NCI-H2081 (cell line): ENCODE results near the gene S1PR2.

ENCODE experiments used
- DNase-seq, 2 experiments: peaks; one replicate each; lab custom pipeline; 2025; lab: John Stamatoyannopoulos, UW

Gene S1PR2, protein sequence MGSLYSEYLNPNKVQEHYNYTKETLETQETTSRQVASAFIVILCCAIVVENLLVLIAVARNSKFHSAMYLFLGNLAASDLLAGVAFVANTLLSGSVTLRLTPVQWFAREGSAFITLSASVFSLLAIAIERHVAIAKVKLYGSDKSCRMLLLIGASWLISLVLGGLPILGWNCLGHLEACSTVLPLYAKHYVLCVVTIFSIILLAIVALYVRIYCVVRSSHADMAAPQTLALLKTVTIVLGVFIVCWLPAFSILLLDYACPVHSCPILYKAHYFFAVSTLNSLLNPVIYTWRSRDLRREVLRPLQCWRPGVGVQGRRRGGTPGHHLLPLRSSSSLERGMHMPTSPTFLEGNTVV

DNA sequence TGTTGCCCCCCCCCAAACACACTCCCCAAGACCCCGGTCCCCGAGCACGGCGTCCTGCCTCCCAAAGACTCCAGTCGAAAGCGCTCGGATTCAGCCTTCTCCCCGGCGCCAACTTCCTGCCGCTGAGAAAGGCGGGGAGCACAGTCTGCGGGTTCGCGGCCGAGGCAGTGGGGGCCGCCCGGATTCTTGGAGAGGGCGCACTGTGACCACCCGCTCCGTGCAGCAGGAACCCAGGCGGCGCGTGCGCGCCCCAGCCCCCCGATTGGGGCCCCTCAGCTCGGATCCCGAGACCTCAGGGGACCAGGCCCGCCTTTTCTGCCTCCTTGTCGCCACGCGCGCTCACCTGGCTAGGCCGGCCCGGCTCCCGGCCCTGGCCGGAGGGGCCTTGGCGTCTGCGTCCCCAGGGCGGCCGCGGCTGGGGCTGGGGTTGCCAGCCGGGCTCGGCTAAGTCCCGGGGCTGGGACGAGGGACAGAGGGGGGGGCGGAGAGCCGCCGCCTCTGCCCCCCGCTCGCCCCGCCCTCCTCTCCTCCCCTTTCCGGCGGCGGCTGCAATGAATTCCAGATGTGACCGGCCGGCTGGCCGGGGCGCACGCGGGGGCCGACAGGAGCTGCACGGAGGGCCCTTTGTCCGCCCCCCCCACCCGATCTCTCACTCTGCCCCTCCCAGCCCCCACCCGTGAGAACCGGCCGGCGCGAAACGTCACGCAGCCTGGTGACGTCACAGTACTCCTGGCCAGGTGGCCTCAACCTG, at the start of gene S1PR2:
Gene S1PR2 (minus strand): TSS at position 471 of the 751 bp plus-strand sequence. CDS start 6,426 bp downstream, outside the sequence.
- peak; percentile 55 to 66 for DNase-seq

DNA sequence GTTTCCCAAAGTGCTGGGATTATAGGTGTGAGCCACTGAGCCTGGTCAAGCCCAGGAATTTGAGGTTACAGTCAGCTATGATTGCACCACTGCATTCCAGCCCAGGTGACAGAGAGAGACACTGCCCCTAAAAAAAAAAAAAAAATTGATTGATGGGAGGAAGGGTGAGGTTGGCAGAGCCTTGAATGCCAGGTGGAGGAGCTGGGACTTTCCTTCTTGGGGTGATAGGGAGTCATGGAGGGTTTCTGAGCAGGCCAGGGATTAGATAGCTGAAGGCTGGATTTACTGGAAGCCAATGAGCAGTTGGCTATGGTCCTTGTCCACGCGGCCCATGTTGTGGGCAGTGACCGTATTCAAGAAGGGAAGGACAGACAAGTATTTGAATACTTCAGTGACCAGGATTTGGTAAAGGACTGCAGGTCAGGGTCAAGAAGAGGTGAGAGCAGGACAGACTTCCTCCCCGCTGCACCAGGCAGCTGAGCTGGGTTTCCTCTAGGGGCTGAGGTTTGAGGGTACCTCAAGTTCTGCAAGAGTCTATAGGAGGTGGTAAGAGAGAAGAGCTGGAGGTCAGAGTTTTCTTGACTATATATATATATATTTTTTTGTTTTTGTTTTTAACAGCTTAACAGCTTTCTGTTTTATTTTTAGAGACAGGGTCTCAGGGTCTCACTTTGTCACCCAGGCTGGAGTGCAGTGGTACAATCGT, 48.8 kb upstream of the S1PR2 start:
- DNase-seq, result no peak

DNA sequence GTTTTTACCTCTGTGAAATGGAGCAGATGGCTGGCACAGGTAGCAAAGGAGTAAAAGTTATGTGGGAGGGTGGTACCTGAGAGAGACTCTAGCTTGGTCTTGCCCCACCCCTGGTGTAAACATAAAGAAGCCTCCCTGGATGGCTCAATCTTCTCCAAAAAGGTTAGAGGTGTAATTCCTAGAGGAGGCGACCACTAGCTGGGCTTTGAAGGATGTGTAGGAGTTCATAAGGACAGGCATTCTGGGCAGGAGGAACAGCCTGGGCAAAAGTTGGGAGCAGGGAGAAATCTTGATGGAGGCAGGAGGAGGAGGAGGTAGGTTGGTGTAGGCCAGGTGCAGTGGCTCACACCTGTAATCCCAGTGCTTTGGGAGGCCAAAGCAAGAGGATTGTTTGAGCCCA, 47.8 kb upstream of the S1PR2 start:
- no peak for DNase-seq

DNA sequence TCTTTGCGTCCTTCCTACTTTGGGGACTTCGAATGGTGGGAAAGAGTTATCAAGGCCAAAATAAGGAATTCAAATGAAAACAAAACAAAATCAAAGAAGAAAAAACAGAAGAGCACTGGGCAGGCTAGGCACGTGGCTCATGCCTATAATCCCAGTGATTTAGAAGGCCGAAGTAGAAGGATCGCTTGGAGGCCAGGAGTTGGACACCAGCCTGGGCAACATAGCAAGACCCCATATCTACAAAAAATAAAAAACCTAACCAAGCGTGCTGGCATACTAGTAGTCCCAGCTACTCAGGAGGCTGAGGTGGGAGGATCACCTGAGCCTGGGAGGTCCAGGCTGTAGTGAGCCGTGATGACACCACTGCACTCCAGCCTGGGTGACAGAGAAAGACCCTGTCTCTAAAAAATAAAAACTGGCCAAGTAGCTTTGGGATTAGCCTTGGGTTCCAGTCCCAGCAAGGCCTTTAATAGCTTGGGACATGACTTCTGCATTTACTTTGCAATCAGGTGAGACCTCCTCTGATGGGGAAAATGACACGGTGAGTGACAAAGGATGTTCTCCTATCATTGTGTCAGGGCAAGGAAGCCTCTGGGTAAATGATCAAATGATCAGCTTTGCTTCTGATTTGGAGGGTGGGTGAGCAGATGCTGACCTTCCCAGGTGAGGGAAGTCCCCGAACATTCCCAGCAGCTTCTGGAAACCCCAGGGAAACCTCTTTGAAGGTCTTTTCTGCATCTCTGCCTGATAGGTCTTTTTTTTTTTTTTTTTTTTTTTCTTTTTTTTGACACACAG, 46.9 kb upstream of the S1PR2 start:
- DNase-seq, result no peak

DNA sequence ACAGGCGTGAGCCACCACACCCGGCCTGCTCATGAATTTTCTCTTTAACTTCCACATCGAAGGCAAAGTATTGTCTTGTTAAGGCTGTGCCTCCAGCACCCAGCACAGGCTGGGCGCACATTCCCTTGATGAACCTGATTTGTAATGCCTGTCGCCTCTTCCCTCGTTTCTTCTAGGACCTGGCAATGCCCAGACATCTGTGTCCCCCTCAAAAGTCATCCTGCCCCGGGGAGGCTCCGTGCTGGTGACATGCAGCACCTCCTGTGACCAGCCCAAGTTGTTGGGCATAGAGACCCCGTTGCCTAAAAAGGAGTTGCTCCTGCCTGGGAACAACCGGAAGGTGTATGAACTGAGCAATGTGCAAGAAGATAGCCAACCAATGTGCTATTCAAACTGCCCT, 43.5 kb upstream of the S1PR2 start:
- no peak for DNase-seq

DNA sequence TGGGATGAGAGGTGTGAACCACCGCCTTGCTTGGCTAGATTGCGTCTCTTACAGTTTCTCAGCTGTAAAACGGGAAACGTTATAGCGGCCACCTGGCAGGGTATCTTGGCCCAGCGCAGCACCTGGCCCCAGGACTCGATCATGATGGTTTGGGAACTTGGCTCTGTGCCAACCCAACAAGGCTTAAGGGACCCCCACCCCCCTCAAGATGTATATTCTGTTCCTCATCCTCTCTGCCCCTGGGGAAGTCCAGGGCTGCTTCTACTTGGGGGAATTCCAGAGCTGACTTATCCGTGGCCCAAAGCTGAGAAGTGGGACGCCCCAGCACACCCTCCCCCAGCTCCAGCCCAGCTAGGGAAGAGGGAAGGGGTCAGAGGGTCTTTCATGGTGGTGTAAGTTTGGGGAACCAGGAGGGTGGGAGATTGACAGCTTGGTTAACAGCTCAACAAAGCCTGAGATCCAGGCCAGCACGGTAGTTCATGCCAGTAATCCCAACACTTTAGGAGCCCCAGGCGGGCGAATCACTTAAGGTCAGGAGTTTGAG, 40.5 kb upstream of the S1PR2 start:
- no peak for DNase-seq

DNA sequence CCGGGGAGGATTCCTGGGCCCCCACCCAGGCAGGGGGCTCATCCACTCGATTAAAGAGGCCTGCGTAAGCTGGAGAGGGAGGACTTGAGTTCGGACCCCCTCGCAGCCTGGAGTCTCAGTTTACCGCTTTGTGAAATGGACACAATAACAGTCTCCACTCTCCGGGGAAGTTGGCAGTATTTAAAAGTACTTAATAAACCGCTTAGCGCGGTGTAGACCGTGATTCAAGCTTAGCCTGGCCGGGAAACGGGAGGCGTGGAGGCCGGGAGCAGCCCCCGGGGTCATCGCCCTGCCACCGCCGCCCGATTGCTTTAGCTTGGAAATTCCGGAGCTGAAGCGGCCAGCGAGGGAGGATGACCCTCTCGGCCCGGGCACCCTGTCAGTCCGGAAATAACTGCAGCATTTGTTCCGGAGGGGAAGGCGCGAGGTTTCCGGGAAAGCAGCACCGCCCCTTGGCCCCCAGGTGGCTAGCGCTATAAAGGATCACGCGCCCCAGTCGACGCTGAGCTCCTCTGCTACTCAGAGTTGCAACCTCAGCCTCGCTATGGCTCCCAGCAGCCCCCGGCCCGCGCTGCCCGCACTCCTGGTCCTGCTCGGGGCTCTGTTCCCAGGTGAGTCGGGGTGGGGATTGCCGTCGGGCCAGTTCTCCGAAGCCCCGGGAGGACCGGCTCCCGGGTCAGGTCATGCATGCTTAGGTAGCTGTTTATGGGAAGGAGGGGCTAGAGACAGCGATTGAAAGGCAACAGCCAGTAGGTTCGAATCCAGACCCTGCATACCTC, 39.7 kb upstream of the S1PR2 start, which contains the start of gene ICAM1:
Gene ICAM1 (plus strand): TSS at position 505 of the 779 bp plus-strand sequence. CDS start 40 bp downstream, at position 545.
- DNase-seq, result no peak

DNA sequence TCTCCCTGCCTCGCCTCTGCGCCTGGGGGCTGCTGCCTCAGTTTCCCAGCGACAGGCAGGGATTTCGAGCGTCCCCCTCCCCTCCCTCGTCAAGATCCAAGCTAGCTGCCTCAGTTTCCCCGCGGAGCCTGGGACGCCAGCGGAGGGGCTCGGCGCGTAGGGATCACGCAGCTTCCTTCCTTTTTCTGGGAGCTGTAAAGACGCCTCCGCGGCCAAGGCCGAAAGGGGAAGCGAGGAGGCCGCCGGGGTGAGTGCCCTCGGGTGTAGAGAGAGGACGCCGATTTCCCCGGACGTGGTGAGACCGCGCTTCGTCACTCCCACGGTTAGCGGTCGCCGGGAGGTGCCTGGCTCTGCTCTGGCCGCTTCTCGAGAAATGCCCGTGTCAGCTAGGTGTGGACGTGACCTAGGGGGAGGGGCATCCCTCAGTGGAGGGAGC, 39.1 kb upstream of the S1PR2 start:
- no peak for DNase-seq

DNA sequence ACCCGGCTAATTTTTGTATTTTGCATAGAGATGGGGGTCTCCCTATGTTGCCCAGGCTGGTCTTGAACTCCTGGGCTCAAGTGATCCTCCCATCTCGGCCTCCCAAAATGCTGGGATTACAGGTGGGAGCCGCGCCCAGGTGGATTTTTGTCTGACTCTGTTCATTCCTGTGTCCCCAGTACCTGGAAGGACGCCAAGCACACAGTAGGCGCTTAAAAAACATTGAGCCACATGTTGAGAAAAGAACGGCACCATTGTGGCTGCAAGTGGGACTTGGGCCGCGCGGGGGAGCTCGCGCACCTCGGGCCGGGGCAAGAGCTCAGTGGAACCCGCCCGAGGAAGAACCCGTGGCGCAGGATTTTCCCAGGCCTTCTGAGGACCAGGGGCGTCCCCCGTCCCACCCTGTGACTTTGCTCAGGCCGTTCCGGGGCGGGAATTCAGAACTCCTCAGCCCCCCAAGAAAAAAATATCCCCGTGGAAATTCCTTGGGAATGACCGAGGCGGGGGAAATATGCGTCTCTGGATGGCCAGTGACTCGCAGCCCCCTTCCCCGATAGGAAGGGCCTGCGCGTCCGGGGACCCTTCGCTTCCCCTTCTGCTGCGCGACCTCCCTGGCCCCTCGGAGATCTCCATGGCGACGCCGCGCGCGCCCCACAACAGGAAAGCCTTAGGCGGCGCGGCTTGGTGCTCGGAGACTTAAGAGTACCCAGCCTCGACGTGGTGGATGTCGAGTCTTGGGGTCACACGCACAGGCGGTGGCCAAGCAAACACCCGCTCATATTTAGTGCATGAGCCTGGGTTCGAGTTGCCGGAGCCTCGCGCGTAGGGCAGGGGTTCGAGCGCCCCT, 38.4 kb upstream of the S1PR2 start:
- peak; percentile 66 to 67 for DNase-seq

DNA sequence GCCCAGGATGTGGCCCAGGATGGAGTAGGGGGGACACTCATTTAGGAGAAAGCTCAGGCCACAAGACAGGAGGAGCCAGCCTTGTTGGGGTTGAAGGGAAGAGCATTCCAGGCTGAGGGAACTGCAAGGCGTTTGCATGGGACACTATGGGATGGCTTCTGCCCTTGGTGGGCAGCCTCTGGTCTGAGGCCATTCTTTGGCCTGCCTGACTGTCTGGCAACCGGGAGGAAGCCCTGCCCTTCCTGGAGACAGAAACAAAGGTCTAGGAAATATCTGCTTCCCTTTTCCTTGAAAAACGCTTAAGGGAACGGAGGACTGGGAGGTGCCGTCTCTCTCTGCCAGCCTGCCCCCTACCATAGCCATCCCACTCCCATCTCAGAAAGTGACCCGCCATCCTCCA, 36.9 kb upstream of the S1PR2 start:
- DNase-seq, result no peak

DNA sequence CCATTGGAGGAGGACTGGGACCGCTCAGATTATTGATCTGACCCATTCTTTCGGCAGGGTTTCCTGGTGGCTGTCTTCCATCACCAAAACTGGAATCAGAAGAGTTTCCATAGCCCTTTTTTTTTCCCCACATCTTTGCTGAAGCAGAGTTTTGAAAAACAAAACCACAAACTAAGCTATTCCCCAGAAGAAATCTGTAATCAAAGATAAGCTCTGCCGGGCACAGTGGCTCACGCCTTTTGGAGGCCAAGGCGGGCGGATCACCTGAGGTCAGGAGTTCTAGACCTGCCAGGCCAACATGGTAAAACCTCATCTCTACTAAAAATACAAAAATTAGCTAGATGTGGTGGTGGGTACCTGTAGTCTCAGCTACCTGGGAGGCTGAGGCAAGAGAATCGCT, 35.6 kb upstream of the S1PR2 start:
- no peak for DNase-seq

DNA sequence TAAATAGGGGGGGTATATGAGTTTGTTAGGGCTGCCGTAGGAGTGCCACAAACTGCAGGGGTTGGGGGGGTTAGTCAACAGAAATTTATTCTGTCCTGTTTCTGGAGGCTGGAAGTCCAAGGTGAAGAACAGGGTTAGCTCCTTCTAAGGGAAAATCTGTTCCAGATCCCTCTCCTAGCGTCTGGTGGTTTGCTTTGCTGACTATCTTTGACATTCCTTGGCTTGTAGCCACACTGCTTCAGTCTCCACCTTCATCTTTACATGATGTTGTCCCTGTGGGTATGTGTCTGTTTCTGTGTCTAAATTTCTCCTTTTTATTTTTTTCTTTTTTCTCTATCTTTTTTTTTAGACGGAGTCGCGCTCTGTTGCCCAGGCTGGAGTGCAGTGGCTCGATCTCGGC, 31.6 kb upstream of the S1PR2 start:
- no peak for DNase-seq

DNA sequence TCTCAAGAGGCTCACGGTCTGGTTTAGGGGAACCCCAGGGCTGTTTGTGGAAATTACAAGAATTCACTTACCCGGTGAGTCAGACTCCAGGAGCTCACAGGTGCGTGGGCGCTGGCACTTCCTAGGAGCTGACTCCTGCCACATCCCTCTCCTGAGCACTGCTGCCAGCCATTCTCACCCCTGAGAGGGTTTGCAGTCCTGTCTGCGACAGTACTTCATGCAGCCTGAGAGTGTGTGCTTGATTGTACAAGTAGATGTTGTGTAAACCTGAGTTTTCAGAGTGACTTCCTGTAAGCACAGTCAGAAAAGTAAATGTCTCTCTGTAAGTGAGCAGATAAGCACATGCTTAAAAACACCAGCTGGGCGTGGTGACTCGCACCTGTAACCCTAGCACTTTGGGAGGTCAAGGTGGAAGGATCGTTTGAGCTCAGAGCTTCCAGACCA, 29.0 kb upstream of the S1PR2 start:
- no peak for DNase-seq

DNA sequence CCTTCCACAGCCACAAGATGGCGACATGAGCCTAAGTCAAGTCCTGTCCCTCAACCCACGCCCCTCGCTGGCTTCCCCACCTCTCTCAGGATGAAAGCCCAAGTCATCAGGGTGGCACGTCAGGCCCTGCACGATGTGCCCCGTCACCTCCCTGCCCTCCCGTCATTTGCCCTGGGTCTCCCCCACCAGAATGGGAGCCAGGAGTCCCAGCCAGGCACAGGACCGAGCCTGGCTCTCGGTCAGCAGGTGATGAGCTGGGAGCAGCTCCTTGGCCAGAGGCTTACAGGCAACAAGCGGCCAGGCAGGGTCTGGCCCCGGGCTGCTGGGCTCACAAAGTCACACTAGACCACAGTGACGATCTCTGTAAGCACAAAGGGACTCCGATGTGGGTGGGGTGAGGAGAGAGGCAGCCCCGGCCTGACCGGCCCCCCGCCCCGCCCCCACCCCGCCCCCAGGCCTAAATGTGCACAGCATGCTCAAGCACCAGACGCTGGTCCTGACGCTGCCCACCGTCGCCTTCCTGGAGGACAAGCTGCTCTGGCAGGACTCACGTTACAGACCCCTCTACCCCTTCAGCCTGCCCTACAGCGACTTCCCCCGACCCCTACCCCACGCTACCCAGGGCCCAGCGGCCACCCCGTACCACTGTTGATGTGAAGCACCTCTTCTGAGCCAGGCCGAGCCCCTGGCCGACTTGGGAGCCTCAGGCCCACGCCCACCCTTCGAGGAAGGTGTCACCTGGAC, 28.2 kb upstream of the S1PR2 start:
- peak; percentile 73 to 86 for DNase-seq

DNA sequence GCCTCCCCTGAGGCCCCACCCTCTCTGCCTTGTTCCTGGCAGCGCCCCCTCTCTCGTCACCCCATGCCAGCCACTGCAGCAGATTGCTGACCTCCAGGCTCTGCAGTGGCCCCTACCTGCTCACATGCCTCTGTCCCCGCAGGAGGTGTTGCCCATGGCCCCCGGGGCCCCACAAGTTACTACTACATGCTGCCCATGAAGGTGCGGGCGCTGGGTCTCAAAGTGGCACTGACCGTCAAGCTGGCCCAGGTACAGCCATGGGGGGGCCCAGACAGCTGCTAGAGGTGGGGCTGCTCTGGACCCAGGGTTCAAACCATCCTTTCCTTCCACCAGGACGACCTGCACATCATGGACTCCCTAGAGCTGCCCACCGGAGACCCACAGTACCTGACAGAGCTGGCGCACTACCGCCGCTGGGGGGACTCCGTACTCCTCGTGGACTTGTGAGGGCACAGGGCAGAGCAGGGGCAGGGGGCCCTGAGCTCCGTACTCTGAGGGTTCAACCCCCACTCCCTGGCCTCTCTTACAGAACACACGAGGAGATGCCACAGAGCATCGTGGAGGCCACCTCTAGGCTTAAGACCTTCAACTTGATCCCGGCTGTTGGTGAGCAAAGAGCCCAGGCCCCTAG, 27.1 kb upstream of the S1PR2 start:
- DNase-seq, result no peak

DNA sequence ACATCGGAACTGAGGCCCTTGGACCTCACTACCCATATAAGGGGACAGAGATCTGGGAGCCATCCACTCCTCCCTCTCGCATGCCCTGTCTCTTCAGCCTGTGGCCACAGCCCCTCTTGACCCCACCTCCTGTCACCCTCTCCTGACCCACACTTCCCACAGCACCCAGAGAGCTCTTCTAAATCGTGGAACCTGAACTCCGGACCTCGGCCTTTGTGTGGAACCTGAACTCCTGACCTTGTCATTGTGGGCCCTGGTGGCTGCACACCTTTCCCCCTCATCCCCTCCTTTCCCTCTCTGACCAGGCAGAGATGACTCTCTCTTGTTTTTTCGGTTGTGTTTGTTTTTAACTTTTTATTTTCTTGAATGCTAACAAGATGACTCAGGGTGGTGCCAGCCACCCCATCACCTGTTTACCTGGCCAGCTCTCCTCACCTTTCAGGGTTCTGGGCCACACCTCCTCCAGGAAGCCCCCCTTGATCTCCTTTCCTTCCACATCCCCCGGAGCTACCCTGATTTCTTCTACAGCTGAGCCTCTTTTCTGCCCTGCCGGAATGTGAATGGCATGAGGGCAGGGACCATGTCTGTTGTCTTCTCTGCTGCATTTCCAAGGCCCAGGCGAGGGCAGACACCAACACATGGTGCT, 26.0 kb upstream of the S1PR2 start:
- DNase-seq, result no peak

DNA sequence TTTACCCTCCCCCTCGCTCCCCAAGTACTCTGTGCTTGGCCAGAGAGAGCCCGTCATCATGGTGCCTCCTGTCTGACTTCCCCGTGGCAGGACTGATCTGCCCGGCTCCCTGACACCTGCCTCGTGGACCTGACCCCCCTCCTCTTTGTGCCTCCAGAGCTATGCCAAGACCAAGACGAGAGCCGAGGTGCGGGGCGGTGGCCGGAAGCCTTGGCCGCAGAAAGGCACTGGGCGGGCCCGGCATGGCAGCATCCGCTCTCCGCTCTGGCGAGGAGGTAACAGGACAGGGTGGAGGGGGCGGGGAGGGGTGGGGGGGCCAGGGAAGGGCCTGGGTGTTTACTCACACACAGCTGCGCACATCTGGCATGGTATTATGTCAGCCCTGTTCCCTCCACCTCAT, 25.4 kb upstream of the S1PR2 start:
- no peak for DNase-seq

DNA sequence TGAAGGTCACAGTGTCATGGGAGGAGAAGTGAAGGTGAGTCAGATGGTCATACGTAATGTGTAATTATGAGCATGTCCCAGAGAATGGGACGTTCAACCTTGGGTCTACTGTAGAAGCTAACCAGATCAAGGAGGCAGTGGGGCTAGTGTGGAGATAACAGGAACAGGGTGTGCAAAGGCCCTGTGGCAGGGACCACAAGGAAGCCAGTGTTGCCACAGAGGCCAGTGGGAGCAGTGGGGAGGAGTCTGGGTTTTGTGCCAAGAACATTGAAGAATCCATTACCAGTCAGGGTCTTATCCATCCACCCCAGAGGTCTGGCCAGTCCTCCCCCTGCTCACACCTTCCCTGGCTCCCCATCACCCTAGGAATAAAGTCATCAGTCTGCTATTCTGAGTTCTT, 24.2 kb upstream of the S1PR2 start:
- no peak for DNase-seq
